Activated CD4-positive, CD25-positive, alpha-beta regulatory T cell (primary cell): ENCODE results near the gene ADGRE2.
"Not testable (repeated sequence)": the region's sequence is repeated elsewhere in the genome, so short reads cannot be mapped to it uniquely, and the experiment has no call there.

Source experiments
- DNase-seq, 4 experiments: peaks; one replicate each; lab custom pipeline; 2025; lab: John Stamatoyannopoulos, UW

ADGRE2 gene

DNA sequence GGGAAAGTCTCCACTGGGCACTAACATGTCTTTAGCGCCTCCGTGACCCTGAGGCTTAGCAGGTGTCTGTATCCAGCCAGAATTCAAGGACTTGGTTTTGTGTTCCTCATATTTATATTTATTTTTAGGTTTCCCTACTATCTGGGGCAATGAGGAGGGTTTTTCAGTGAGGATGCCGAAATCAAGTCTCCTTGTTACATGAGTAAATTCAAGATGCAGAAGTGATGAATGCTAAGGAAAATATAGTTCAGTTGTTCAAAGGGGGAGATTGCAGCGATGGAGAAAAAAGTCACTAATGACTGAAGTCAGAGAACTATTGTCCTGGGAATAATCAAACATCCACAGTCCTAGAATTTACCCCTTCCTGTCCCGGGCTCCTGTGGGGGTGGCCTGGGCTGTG is 791 bp upstream of the ADGRE2 start:
- DNase-seq = no peak

DNA sequence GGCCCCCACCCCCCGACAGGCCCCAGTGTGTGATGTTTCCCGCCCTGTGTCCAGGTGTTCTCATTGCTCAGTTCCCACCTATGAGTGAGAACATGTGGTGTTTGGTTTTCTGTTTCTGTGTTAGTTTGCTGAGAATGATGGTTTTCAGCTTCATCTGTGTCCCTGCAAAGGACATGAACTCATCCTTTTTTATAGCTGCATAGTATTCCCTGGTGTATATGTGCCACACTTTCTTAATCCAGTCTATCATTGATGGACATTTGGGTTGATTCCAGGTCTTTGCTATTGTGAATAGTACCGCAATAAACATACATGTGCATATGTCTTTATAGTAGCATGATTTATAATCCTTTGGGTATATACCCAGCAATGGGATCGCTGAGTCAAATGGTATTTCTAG is 715 bp downstream of the ADGRE2 start:
- DNase-seq = not testable (repeated sequence)

DNA sequence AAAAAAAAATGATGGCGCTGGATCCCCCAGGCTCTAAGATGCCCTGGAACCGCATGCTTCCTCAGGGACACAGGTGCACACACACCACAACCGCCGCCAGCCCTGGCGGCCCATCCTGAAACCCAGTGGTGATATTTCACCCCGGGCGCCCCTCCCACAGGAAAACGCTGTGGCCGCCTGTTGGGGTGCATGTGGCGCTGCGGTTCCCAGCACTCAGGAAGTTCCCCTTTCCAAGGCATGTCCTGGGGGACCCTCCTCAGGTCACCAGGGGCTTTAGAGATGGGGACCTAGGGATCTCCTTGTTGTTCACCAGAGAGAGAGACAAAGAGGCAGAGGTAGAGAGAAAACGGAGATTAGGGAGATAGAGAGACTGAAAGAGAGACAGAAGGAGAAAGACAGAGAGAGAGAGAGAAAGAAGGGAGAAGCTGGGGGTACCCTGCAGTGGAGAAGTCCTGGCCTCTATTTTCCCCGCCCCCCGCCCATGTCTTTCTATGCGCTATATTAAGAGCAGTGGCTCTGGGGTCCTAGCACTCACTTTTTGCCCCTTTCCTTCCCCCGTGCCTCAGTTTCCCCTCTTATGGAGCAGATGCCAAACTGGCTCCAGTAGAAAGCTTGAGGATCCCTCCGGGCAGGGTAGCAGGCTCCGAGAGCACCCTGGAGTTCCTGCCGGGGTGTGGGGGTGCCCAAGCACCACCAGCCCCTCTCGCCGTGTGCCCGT is 2.3 kb downstream of the ADGRE2 start:
- DNase-seq = no peak

DNA sequence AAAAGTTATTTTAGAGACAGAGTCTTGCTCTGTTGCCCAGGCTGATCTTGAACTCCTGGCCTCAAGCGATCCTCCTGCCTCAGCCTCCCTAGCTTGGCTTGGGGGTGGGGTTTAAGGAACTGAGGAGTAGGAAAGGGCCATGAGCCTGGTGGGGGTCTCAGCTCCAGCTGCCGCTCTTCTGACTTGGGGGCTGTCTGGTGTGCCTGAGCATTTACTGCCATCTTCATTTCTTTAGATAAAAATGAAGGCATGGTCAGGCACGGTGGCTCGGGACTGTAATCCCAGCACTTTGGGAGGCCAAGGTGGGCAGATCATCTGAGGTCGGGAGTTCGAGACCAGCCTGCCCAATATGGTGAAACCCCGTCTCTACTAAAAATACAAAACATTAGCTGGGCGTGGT is 3.0 kb downstream of the ADGRE2 start:
- not testable (repeated sequence) for DNase-seq

DNA sequence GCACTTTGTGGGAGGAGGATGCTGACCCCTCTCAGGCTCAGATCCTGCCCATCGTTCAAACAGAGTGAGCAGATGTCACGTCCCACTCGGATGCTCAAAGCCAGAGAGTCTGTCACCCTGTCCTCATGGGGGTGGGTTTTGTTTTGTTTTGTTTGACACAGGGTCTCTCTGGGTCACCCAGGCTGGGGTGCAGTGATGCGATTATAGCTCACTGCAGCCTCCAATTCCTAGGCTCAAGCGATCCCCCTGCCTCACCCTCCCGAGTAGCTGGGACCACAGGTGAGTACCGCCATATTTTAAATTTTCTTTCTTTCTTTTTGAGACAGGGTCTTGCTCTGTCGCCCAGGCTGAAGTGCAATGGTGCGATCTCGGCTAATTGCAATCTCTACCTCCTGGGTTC is 4.0 kb downstream of the ADGRE2 start:
- no peak for DNase-seq

DNA sequence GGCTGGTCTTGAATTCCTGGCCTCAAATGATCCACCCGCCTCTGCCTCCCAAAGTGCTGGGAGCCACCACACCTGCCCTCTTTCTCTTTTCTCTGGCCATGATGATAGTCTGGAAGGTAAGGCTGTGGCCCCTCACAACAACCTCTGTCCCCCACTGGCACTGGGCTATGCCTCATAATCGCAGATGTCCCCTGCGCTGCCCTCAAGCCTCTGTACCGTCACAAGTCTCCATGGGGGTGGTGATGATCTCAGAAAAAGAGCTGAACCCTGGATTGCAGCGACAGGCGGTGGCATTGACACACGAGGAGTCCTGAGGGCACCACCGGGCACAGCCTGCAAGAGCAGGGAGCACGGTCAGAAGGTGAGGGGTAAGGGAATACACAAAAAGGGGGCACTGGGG is 4.6 kb downstream of the ADGRE2 start:
- not testable (repeated sequence) for DNase-seq

DNA sequence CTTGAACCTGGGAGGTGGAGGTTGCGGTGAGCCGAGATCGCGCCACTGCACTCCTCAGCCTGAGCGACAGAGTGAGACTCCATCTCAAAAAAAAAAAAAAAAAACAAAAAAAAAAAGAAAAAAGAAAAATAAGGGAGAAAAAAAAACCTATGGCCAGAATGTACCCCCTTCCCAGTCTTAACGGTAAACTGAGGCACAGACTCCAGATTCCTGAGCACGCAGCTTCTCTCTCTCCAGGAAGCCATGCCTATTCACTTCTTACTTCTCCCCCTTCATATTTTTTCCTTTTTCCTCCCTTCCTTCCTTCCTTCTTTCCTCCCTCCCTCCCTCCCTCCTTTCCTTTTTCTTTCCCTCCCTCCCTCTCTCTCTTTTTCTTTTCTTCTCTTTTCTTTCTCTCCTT is 5.4 kb downstream of the ADGRE2 start:
- DNase-seq = no peak

DNA sequence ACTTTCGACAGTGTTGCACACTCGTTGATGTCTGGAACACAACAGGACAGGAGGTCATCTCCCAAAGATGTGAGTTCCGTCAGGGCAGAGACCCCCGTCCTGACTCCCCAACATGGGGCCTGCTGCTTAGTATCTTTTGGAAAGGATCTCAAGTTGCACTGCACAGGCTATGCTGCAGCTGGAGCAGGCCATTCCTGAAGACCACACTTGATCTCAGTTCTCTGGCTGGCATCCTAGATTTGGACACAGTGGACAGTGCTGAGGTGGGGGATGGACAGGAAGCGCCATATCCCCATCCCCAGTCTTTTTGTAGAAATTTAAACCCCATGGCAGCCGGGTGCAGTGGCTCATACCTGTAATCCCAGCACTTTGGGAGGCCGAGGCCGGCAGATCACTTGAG is 5.9 kb downstream of the ADGRE2 start:
- DNase-seq = no peak

DNA sequence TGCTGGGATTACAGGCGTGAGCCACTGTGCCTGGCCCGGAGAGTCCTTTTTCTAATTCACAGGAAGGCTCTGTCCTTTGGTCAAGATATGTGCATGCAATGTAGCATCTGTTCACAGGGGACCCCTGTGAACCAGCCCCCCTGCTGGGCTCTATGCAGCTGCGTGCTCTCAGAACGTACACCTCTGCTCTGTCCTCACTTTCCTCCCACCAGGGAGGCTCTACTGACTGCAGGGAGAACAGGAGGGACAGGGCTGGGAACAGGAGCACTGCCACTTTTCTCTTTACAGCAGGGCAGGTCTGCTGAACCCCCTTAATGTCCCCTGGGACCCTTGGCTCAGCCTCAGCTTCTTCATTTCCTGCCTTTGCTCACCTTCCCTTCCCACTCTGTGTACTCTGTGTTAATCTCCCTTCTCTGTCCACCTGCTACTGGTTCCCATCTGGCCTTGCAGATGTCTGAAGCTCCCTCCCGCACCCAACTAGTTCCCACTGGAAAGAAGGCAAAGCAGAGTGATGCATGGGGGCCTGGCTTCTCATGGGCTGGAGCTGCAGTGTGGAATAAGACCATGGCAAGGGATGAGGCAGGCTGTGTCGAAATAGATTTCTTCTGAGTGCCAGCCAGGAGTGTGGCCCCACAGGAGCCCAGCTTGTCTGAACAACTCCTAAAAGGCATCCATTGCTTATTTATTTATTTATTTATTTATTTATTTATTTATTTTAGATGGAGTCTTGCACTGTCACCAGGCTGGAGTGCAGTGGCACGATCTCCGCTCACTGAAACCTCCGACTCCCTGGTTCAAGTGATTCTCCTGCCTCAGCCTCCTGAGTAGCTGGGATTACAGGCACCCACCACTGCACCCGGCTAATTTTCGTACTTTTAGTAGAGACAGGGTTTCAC is 7.2 kb downstream of the ADGRE2 start:
- DNase-seq = no peak

DNA sequence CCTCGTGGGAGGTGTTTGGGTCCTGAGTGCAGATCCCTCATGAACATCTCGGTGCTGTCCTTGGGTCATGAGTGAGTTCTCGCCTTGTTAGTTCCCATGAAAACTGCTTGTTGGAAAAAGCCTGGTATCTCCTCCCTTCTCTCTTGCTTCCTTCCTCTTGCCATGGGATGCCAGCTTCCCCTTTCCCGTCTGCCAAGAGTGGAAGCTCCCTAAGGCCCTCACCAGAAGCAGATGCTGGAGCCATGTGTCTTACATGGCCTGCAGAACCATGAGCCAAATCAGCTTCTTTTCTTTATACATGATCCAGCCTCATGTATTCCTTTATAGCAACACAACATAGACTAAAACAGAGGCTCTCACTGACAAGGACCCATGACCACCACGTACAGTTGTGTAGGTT is 8.2 kb downstream of the ADGRE2 start:
- no peak for DNase-seq

DNA sequence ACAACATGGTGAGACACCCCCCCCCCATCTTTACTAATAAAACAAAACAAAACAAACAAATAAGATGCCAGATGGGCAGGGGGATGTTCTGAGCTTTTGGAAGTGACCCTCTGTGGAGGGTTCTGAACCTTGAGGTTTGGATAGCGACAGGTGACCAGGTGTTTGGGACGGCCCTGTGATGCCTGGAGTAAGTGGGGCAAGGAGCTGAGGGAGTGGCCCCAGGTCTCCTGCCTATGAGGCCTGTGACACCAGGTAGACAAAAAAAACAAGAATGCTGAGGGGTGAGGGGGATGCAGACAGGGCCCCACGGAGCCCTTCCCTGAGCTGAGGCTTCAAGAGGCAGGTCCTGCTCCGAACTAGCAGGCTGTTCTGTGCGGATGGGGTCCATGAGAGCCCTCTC is 9.2 kb downstream of the ADGRE2 start:
- DNase-seq = no peak

DNA sequence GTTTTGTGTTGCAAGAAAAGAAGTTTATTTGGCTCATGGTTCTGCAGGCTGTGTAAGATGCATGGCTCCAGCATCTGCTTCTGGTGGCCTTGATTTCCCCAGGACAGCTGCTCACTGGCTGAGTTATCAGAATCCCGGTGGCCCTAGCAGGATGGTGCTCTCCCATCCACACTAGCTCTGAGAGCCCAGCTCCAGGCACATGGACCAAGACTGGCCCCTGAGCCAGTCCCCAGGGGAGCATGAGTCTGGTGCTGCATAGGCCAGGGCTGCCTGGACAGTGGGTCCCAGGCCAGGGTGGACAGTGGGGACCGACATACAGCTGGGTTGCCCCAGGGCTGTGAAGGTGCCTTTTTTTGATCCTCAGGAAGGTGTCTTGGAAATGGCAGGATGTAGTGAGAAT is 10.4 kb downstream of the ADGRE2 start:
- DNase-seq = no peak

DNA sequence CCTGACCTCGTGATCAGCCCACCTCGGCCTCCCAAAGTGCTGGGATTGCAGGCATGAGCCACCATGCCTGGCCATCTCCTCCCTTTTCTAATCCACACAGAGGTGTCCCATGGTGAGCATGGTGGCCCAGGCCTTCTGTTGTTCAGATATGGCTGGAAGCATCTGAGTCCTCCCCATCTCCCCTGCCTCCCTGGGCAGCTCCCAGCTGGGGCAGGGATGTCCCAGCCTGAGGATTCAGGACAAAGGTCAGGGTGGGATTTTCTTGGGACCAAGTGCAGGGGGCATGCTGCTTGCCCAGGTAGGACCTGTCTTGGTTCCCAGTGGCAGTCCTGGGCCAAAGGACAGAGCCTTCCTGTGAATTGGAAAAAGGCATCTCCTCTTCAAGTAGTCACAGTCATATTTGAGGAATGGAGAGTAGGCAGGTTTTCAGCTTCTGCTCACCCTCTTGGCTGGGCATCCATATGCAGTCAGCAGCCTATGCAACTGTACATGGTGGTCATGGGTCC is 10.8 kb downstream of the ADGRE2 start:
- DNase-seq = no peak

DNA sequence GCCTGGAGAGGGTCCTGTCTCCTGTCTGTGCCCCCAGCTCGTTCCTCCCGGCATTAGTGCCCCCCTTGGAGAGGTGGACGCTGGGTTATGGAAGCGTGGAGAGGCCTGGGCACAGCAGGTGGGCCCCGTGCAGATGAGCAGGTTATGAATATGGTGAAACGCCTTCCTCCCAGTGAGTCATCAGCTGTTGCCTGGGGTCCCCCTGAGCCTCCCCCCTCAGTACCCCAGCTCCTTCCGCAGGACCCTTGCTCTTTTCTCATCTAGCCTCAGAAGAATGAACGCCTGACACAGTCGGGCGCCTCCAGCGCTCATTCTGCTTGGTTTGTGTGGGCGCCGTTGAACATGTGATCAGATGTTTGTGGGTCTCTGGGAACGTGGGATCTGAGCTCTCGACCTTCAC is 12.5 kb downstream of the ADGRE2 start:
- DNase-seq = not testable (repeated sequence)

DNA sequence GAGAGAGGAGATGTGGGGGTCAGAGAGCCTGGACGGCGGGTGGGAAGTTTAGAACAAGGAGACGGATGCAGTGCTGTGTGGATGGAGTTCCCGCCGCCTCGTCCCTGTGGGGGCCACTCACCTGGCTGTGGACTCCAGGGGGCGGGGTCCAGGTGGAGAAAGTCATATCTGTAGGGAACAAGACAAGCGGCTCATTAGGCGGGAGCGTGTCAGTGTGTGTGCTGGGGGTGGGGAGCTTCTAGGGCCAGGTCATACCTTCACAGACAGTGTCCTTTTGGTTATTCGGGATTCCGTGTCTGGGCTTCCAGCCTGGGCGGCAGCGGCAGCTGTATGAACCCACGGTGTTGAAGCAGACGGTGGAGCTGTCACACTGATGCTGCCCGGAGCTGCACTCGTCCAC is 13.0 kb downstream of the ADGRE2 start:
- DNase-seq = not testable (repeated sequence)

DNA sequence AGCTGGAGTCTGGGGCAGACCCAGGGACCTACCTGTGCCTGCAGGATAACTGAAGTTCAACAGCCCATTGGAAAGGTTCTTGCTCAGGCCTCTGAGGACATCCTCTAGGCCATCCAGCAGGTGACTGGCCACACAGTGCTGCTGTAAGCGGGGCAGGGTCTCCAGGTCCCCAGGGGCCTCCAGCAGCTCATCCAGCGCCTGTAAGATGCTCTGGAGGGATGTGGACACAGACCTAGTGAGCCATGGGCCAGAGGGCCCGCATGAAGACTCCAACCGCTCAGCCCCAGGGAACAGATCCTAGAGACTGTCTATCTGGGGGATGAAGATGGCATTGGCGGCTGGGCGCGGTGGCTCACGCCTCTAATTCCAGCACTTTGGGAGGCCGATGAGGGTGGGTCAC is 14.0 kb downstream of the ADGRE2 start:
- no peak for DNase-seq

DNA sequence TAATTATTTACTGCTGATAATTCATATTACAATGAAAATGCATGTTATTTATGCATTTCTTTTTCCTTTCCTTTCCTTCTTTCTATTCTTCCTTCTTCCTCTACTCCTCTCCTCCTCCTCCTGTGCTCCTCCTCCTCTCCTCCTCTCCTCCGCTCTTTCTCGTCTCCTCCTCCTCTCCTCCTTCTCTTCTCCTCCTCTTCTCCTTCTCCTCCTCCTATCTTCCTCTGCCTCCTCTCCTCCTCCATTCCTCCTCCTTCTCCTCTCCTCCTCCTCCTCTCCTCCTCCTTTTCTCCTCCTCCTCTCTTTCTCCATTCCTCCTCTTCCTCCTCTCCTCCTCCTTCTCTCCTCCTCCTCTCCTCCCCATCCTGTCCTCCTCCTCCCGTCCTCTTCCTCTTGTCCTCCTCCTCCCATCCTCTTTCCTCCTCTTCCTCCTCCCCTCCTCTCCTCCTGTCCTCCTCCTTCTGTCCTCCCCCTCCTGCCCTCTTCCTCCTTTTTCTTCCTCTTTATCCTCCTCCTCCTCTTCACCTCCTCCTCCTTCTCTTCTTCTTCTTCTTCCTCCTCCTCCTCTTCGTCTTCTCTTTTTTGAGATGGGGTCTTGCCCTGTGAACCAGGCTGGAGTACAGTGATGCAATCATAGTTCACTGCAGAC is 14.7 kb downstream of the ADGRE2 start:
- DNase-seq = no peak

DNA sequence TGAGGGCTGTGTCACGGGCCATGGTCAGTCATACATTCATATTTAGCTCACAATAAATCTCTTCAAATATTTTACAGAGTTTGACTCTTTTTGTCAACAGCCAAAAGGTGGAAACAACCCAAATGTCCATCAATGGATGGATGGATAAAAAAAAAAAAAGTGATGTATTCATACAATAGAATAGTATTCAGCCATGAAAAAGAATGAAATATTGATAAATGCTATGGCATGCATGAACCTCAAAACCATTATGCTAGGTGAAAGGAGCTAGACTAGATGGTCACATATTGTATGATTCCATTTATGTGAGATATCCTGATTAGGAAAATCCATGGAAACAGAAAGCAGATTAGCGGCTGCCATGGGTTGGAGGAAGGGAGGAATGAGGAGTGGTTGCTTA is 16.2 kb downstream of the ADGRE2 start:
- no peak for DNase-seq

DNA sequence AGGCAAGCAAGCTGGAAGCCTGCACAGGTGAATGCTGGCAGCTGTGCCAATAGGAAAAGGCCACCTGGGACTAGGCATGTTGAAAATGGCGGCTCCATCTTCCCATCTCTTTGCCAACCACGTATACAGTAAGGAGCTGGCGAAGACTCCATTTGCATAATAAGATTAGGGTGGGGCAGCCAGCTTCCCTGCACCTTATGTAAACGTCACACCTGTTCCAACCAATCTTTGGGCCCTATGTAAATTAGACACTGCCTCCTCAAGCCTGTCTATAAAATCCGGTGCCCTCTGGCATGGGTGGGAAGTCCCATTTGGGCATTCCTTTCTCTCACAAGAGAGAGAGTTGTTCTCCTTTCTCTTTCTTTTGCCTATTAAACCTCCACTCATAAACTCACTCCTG is 16.8 kb downstream of the ADGRE2 start:
- no peak for DNase-seq

DNA sequence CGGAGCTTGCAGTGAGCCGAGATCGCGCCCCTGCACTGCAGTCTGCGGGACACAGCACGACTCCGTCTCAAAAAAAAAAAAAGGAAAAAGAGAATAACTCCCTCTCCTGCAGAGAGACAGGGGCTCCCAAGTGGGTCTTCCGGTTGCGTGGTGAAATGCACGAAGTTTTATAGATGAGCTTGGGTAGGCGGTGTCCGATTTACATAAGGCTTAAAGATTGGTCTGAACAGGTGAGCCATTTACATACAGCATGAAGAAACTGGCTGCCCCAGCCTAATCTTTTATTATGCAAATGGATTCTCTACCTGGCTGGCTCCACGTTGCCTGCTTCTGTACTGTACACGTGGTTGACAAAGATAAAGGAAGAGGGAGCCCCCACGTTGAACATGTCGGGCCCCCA is 19.5 kb downstream of the ADGRE2 start:
- no peak for DNase-seq

DNA sequence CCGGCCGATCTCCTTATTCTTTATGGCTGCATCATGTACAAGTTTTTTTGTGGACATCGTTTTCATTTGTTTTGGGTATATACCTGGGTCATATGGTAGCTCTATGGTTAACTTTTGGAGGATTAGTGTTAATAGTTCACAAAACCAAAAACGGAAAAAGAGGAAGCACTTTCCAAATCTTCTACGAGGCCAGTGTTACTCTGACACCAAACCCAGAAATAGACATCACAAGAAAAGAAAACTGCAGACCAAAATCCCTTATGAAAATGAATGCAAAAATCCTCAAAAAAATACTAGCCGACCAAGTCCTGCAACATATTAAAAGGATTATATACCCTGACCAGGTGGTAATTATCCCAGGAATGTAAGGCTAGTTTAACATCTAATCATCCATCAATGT is 29.8 kb downstream of the ADGRE2 start:
- DNase-seq = no peak

DNA sequence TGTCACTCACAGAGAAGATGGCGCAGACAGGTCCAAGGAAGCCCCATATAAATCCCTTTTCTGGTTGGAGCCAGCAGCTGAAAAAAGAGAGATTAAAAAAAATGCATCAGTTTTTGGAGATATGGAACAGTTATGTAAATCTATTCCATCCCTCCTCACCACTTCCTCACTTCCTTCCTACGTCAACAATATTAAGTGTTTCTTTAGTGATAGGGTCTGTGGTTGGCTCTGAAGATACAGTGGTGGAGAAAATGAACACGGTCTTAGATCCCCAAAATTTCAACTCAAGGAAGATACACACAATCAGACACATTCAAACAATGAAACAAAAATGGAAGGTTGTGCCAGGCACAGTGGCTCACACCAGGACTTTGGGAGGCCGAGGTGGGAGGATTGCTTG is 31.5 kb downstream of the ADGRE2 start:
- DNase-seq = no peak

DNA sequence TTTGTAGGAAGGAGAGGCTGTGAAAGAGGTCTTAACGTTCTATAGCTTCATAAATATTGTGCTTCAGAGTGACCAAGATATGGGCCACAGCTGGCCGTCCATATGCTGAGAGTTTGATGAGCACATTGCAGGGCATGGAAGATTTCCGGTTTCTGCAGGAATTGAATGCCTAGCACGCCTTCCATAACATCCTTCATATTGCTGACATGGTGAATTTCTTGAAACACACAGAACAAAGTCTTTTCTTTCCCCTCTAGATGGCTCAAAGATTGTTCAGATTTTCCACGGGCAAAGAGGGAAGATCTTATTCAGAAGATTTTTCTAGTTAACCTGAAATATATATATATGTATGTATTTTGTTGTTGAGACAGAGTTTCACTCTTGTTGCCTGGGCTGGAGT is 42.4 kb downstream of the ADGRE2 start:
- no peak for DNase-seq
